GM12892 (cell line): ENCODE measurements around the gene CD247.
A peak's percentile ranks its signal among the peaks of the same experiment; 100 is the strongest.

Source experiments
- DNase-seq: peaks from one replicate; pipeline ENCODE4 v3.0.0; 2011; ENCODE audit not compliant: insufficient read length
- FAIRE-seq: peaks from 2 replicates; lab custom pipeline; 2011; peaks lifted over from hg19 to GRCh38; lab: Jason Lieb, UNC
- POLR2A ChIP-seq: IDR thresholded peaks from 2 replicates; pipeline ENCODE4 v1.6.1; 2011; ENCODE audit warnings: low read depth, low read length, control low read depth
- POLR2AphosphoS5 ChIP-seq: IDR thresholded peaks from 2 replicates; pipeline ENCODE4 v1.6.1; 2011; ENCODE audit warnings: low read depth, low read length, control low read depth
- TAF1 ChIP-seq: IDR thresholded peaks from 2 replicates; pipeline ENCODE4 v1.6.1; 2011; ENCODE audit warnings: low read depth, mild to moderate bottlenecking, control low read depth, low read length, borderline replicate concordance

The CD247 gene

GRCh38 chr1:167463080-167463479 is 55.2 kb downstream of the CD247 start:
- FAIRE-seq (no peak), DNase-seq (no peak)
- TF ChIP-seq POLR2AphosphoS5 (no peak), POLR2A (no peak), TAF1 (no peak)

- DNase-seq = no peak
- TF ChIP-seq TAF1 (no peak), POLR2AphosphoS5 (no peak), POLR2A (no peak)
- FAIRE-seq = no peak
Observed at GRCh38 chr1:167462341-167462740, 56.0 kb downstream of the CD247 start.

- no peak for DNase-seq
- TF ChIP-seq TAF1 = no peak
- no peak for TF ChIP-seq POLR2A
- no peak for TF ChIP-seq POLR2AphosphoS5
- FAIRE-seq = no peak
Observed at GRCh38 chr1:167460836-167461235, 57.5 kb downstream of the CD247 start.

GRCh38 chr1:167457936-167458584 is 60.3 kb downstream of the CD247 start:
- TF ChIP-seq TAF1 (no peak), POLR2AphosphoS5 (no peak), POLR2A (no peak)
- FAIRE-seq (no peak), DNase-seq (no peak)

- TF ChIP-seq POLR2A (no peak), POLR2AphosphoS5 (no peak), TAF1 (no peak)
- FAIRE-seq (no peak), DNase-seq (no peak)
Observed at GRCh38 chr1:167456926-167457325, 61.4 kb downstream of the CD247 start.

GRCh38 chr1:167456524-167456923 is 61.8 kb downstream of the CD247 start:
- FAIRE-seq = no peak

GRCh38 chr1:167455786-167456446 is 62.4 kb downstream of the CD247 start:
- FAIRE-seq (peak; percentile 44), DNase-seq (no peak)
- TF ChIP-seq POLR2A = 0 out of 2 replicates have a peak, but pooled peaks have one; percentile 30
- no peak for TF ChIP-seq TAF1
- TF ChIP-seq POLR2AphosphoS5 = no peak

More at GRCh38 chr1:167456524-167456923, 61.8 kb downstream of the CD247 start:
- DNase-seq = no peak
- TF ChIP-seq POLR2AphosphoS5 = no peak
- TF ChIP-seq TAF1 = no peak
- no peak for TF ChIP-seq POLR2A

- DNase-seq (peak; percentile 67), FAIRE-seq (peak; percentile 42)
- TF ChIP-seq TAF1 (no peak), POLR2AphosphoS5 (no peak), POLR2A (no peak; the same call in 1 of the 2 replicates)
Observed at GRCh38 chr1:167454894-167455785, 63.2 kb downstream of the CD247 start.

- no peak for DNase-seq
- TF ChIP-seq TAF1 (no peak), POLR2AphosphoS5 (no peak), POLR2A (no peak)
- FAIRE-seq = no peak
Observed at GRCh38 chr1:167454304-167454893, 63.9 kb downstream of the CD247 start.

GRCh38 chr1:167453123-167453522 is 65.2 kb downstream of the CD247 start:
- DNase-seq (no peak), FAIRE-seq (no peak)
- TF ChIP-seq POLR2A = no peak
- no peak for TF ChIP-seq POLR2AphosphoS5
- no peak for TF ChIP-seq TAF1

GRCh38 chr1:167452483-167452882 is 65.8 kb downstream of the CD247 start:
- no peak for FAIRE-seq

More at GRCh38 chr1:167452483-167452882, 65.8 kb downstream of the CD247 start:
- TF ChIP-seq POLR2A = no peak
- no peak for TF ChIP-seq POLR2AphosphoS5
- no peak for DNase-seq
